Measurements from ENCODE around the gene AUP1. TPM values are rescaled to one million over a fixed set of nuclear protein-coding genes. Genes with fewer than 3 reads are reported as not detected.
"Not testable (repeated sequence)": the region's sequence is repeated elsewhere in the genome, so short reads cannot be mapped to it uniquely, and the experiment has no call there.

The AUP1 gene
- total RNA-seq, 1 donor from 2014 or later = 86.4 TPM

- DNase-seq (ENCODE audit: low read depth) = no peak
- H3K4me3 ChIP-seq (ENCODE audit: low read depth, low read length) = no peak overlapping the region
- no peak for TF ChIP-seq CTCF (conservative IDR thresholded peaks at IDR 0.05; ENCODE audit: low read depth, low read length)
These were observed 43.4 kb downstream of the AUP1 start for GRCh38 chr2:74486141-74486540.

- DNase-seq (ENCODE audit: low read depth) = not testable (repeated sequence)
- peak overlapping the region; percentile 79 for H3K4me3 ChIP-seq (ENCODE audit: low read depth, low read length)
These were observed 45.8 kb downstream of the AUP1 start for GRCh38 chr2:74483675-74484164.

GRCh38 chr2:74482801-74483674, 46.5 kb downstream of the AUP1 start, which contains the start of the genes CCDC142 and TTC31:
CCDC142 (minus strand) TSS chr2:74482998; CDS start chr2:74482837, 161 bp downstream.
TTC31 (plus strand) TSS chr2:74483081; CDS start chr2:74483096, 15 bp downstream.
- DNase-seq (ENCODE audit: low read depth) = peak; percentile 63
- peak within 1 kb of the TSS; percentile 79 for H3K4me3 ChIP-seq (ENCODE audit: low read depth, low read length)
- peak; percentile 92 for TF ChIP-seq CTCF (conservative IDR thresholded peaks at IDR 0.05; ENCODE audit: low read depth, low read length)

GRCh38 chr2:74481961-74482800, 47.3 kb downstream of the AUP1 start:
- DNase-seq (ENCODE audit: low read depth) = no peak
- TF ChIP-seq CTCF (conservative IDR thresholded peaks at IDR 0.05; ENCODE audit: low read depth, low read length) = no peak
- H3K4me3 ChIP-seq (ENCODE audit: low read depth, low read length) = peak overlapping the region; percentile 79

GRCh38 chr2:74481431-74481830, 48.1 kb downstream of the AUP1 start:
- TF ChIP-seq CTCF (conservative IDR thresholded peaks at IDR 0.05; ENCODE audit: low read depth, low read length) = no peak
- no peak for DNase-seq (ENCODE audit: low read depth)
- H3K4me3 ChIP-seq (ENCODE audit: low read depth, low read length) = peak overlapping the region; percentile 79

Other genes starting within 250 kb of the AUP1 start
- under 0.01 and 0.14 TPM in 2 replicates for gene SLC4A5, start 186.3 kb downstream of the AUP1 start, total RNA-seq
- 93.1 and 96.3 TPM in 2 replicates for gene DCTN1, start 149.4 kb downstream of the AUP1 start, total RNA-seq
- gene C2orf81, start 108.1 kb downstream of the AUP1 start, total RNA-seq = 2.7 and 4.1 TPM in 2 replicates
- gene WDR54, start 108.0 kb downstream of the AUP1 start, total RNA-seq = 45.1 and 61.7 TPM in 2 replicates
- 77.3 and 85.3 TPM in 2 replicates for gene RTKN, start 87.8 kb downstream of the AUP1 start, total RNA-seq
- gene INO80B, start 74.6 kb downstream of the AUP1 start, total RNA-seq = 5.3 and 7.0 TPM in 2 replicates
- gene WBP1, start 71.3 kb downstream of the AUP1 start, total RNA-seq = 36.2 and 84.3 TPM in 2 replicates
- 63.1 and 83.1 TPM in 2 replicates for gene MOGS, start 64.3 kb downstream of the AUP1 start, total RNA-seq
- 34.2 and 61.1 TPM in 2 replicates for gene MRPL53, start 57.0 kb downstream of the AUP1 start, total RNA-seq
- 3.9 and 5.8 TPM in 2 replicates for gene CCDC142, start 46.7 kb downstream of the AUP1 start, total RNA-seq
- 13.5 and 20.9 TPM in 2 replicates for gene TTC31, start 46.6 kb downstream of the AUP1 start, total RNA-seq
- gene LBX2, start 30.1 kb downstream of the AUP1 start, total RNA-seq = 1.3 and 1.7 TPM in 2 replicates
- 16.3 and 21.6 TPM in 2 replicates for gene PCGF1, start 22.0 kb downstream of the AUP1 start, total RNA-seq
- gene TLX2, start 15.3 kb downstream of the AUP1 start, total RNA-seq = not detected in 2 replicates
- gene DQX1, start 3.5 kb downstream of the AUP1 start, total RNA-seq = not detected in 2 replicates
- gene HTRA2, start 227 bp upstream of the AUP1 start, total RNA-seq = 25.1 and 42.0 TPM in 2 replicates
- gene LOXL3, start 24.2 kb upstream of the AUP1 start, total RNA-seq = 5.9 and 6.6 TPM in 2 replicates
- gene DOK1, start 25.0 kb upstream of the AUP1 start, total RNA-seq = 30.5 and 35.7 TPM in 2 replicates
- 1.7 and 2.5 TPM in 2 replicates for gene M1AP, start 118.6 kb upstream of the AUP1 start, total RNA-seq
- 10.3 and 13.8 TPM in 2 replicates for gene SEMA4F, start 124.5 kb upstream of the AUP1 start, total RNA-seq